NB4 (cell line): ENCODE results near the gene TBC1D3K.
"Not testable (repeated sequence)": the region's sequence is repeated elsewhere in the genome, so short reads cannot be mapped to it uniquely, and the experiment has no call there.

Source experiments
- DNase-seq: peaks from one replicate; pipeline ENCODE4 v3.0.0; 2010; ENCODE audit warnings: low read depth
- H3K4me3 ChIP-seq: one replicate; pipeline ENCODE4 v1.5.1; 2011; ENCODE audit warnings: mild to moderate bottlenecking, low read depth, low read length, moderate library complexity
- CTCF ChIP-seq: IDR thresholded peaks from one replicate; pipeline ENCODE4 v1.5.1; 2012; ENCODE audit warnings: low read depth, low read length
- MYC ChIP-seq: IDR thresholded peaks from 2 replicates; pipeline ENCODE4 v1.6.1; 2011; ENCODE audit warnings: low read depth, low read length
- POLR2A ChIP-seq: IDR thresholded peaks from 2 replicates; pipeline ENCODE4 v1.6.1; 2011; ENCODE audit warnings: mild to moderate bottlenecking; ENCODE audit not compliant: insufficient read length; ENCODE audit errors: extremely low read depth
- TF ChIP-seq, protein P1 (sequence below): IDR thresholded peaks from 2 replicates; pipeline ENCODE4 v1.6.1; 2011; ENCODE audit warnings: low read depth, low read length

Gene TBC1D3K

GRCh38 chr17:37924115-37924514 lies at the start of gene TBC1D3K:
TBC1D3K (plus strand) TSS chr17:37924415; CDS start chr17:37926000, 1,585 bp downstream.
- DNase-seq, H3K4me3 ChIP-seq: not testable (repeated sequence)

- H3K4me3 ChIP-seq = no peak overlapping the region
- DNase-seq = peak; percentile 29
- no peak for TF ChIP-seq MYC
- TF ChIP-seq, protein P1, sequence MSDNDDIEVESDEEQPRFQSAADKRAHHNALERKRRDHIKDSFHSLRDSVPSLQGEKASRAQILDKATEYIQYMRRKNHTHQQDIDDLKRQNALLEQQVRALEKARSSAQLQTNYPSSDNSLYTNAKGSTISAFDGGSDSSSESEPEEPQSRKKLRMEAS = no peak
- no peak for TF ChIP-seq POLR2A
- TF ChIP-seq CTCF = no peak
Measured at GRCh38 chr17:37884516-37884915, 39.7 kb upstream of the TBC1D3K start.

DNA sequence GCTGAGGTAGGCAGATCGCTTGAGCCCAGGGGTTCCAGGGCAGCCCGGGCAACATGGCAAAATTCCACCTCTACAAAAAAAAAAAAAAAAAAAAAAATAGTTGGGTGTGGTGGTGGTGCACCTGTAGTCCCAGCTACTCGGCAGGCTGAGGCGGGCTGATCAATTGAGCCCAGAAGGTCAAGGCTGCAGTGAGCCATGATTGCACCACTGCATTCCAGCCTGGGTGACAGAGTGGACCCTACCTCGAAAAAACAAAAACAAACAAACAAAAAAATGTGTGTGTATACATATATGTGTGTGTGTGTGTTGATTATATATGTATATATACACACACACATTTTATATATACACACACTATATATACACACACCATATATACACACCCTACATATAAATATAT lies 39.1 kb upstream of the TBC1D3K start:
- no peak overlapping the region for H3K4me3 ChIP-seq
- no peak for DNase-seq
- TF ChIP-seq CTCF (no peak), MYC (no peak), POLR2A (no peak)
- TF ChIP-seq, protein P1 = no peak

- DNase-seq = no peak
- TF ChIP-seq MYC = no peak
- no peak for TF ChIP-seq CTCF
- TF ChIP-seq, protein P1 = no peak
- no peak for TF ChIP-seq POLR2A
Measured at GRCh38 chr17:37888881-37889280, 35.3 kb upstream of the TBC1D3K start.

GRCh38 chr17:37896961-37897360 lies 27.3 kb upstream of the TBC1D3K start:
- DNase-seq, H3K4me3 ChIP-seq: not testable (repeated sequence)

More at GRCh38 chr17:37888881-37889280, 35.3 kb upstream of the TBC1D3K start:
- no peak overlapping the region for H3K4me3 ChIP-seq
